ENCODE results near the gene PANX3.

Gene PANX3, protein sequence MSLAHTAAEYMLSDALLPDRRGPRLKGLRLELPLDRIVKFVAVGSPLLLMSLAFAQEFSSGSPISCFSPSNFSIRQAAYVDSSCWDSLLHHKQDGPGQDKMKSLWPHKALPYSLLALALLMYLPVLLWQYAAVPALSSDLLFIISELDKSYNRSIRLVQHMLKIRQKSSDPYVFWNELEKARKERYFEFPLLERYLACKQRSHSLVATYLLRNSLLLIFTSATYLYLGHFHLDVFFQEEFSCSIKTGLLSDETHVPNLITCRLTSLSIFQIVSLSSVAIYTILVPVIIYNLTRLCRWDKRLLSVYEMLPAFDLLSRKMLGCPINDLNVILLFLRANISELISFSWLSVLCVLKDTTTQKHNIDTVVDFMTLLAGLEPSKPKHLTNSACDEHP

DNA sequence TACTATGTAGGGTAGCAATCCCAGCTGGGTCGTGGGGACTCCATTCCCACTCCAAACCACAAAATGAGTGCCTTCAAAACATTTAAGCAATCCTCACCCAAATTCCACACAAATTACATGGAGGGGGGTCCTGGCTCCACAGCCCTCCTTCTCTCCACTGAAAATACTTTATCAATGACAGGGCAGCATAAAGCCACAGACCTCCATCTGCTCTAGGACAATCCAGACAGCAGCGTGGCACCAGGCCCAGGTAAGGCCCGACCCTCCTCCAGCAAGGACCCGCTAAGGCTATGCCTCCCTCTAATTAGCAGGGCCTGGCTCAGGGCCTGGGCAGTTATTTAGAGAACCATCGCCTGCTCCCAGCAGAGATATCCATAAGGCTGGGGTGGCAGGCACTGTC lies at the start of gene PANX3:
Gene PANX3 (plus strand): TSS at position 365 of the 400 bp plus-strand sequence. CDS start 129 bp downstream, outside the sequence.
- Histone ChIP-seq H3K4me1 (ENCODE audit: low read depth, poor library complexity, severe bottlenecking) (no peaks in the 10 kb centered on the region), H3K36me3 (ENCODE audit: insufficient read depth) (no peaks in the 10 kb centered on the region), H2AFZ (ENCODE audit: low read depth) (no peak within 1 kb of the TSS), H3K4me2 (no peak within 1 kb of the TSS), H3K27ac (no peak within 1 kb of the TSS), H3K79me2 (ENCODE audit: insufficient read depth, low read depth) (no peaks in the 10 kb centered on the region), H3K9ac (no peak within 1 kb of the TSS), H3K27me3 (ENCODE audit: insufficient read depth, low read depth) (no peaks in the 10 kb centered on the region), H3K4me3 (IDR thresholded peaks at IDR 0.05; ENCODE audit: insufficient read depth, low read depth, low read length) (no peak within 1 kb of the TSS), H4K20me1 (ENCODE audit: insufficient read depth) (no peaks in the 10 kb centered on the region)
- TF ChIP-seq CTCF (conservative IDR thresholded peaks at IDR 0.05; ENCODE audit: low read depth, low read length), result no peak

DNA sequence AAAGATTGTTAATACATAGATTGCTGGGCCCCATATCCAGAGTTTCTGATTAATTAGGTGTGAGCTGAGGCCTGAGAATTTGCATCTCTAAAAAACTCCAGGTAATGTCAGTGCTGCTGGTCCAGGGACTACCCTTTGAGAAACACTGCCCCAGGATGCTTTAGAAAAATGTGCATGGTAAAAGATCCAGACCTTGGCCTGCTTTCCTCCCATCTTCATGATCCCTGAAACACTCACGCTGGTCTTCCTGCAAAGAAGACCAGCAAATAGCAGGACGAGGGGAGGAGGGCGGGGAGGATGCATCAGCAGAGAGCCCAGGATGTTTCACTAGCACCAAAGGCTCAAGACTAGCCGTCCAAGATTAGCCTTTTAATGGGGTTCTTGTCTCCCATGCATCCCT lies 41.5 kb upstream of the PANX3 start, which contains the start of gene OR8A1:
Gene OR8A1 (plus strand): TSS at position 301 of the 400 bp plus-strand sequence. CDS start 123 bp downstream, outside the sequence.
- H3K9ac ChIP-seq, result no peak within 1 kb of the TSS
- H3K4me3 ChIP-seq (IDR thresholded peaks at IDR 0.05; ENCODE audit: insufficient read depth, low read depth, low read length), result no peak within 1 kb of the TSS
- H3K27ac ChIP-seq, result no peak within 1 kb of the TSS
- no peak within 1 kb of the TSS for H3K4me2 ChIP-seq
- no peak for TF ChIP-seq CTCF (conservative IDR thresholded peaks at IDR 0.05; ENCODE audit: low read depth, low read length)
- H3K27me3 ChIP-seq (ENCODE audit: insufficient read depth, low read depth), result no peaks in the 10 kb centered on the region
- no peaks in the 10 kb centered on the region for H3K4me1 ChIP-seq (ENCODE audit: low read depth, poor library complexity, severe bottlenecking)
- no peaks in the 10 kb centered on the region for H3K79me2 ChIP-seq (ENCODE audit: insufficient read depth, low read depth)
- H2AFZ ChIP-seq (ENCODE audit: low read depth), result no peak within 1 kb of the TSS
- no peaks in the 10 kb centered on the region for H4K20me1 ChIP-seq (ENCODE audit: insufficient read depth)
- no peaks in the 10 kb centered on the region for H3K36me3 ChIP-seq (ENCODE audit: insufficient read depth)

- no peak overlapping the region for H3K27ac ChIP-seq
- H2AFZ ChIP-seq (ENCODE audit: low read depth), result no peak overlapping the region
- TF ChIP-seq CTCF (conservative IDR thresholded peaks at IDR 0.05; ENCODE audit: low read depth, low read length), result no peak
- H3K36me3 ChIP-seq (ENCODE audit: insufficient read depth), result no peaks in the 10 kb centered on the region
- H3K4me3 ChIP-seq (IDR thresholded peaks at IDR 0.05; ENCODE audit: insufficient read depth, low read depth, low read length), result no peak overlapping the region
- no peak overlapping the region for H3K9ac ChIP-seq
- no peaks in the 10 kb centered on the region for H4K20me1 ChIP-seq (ENCODE audit: insufficient read depth)
- H3K79me2 ChIP-seq (ENCODE audit: insufficient read depth, low read depth), result no peaks in the 10 kb centered on the region
- no peaks in the 10 kb centered on the region for H3K27me3 ChIP-seq (ENCODE audit: insufficient read depth, low read depth)
- no peak overlapping the region for H3K4me2 ChIP-seq
- no peaks in the 10 kb centered on the region for H3K4me1 ChIP-seq (ENCODE audit: low read depth, poor library complexity, severe bottlenecking)
Observed at GRCh38 chr11:124570160-124570559, 41.1 kb upstream of the PANX3 start.

- H3K27me3 ChIP-seq (ENCODE audit: insufficient read depth, low read depth), result no peaks in the 10 kb centered on the region
- TF ChIP-seq CTCF (conservative IDR thresholded peaks at IDR 0.05; ENCODE audit: low read depth, low read length), result no peak
Observed at GRCh38 chr11:124577716-124578427, 33.4 kb upstream of the PANX3 start.

More at GRCh38 chr11:124577716-124578427, 33.4 kb upstream of the PANX3 start:
- Histone ChIP-seq H2AFZ (ENCODE audit: low read depth) (no peak overlapping the region), H3K27ac (no peak overlapping the region), H4K20me1 (ENCODE audit: insufficient read depth) (no peaks in the 10 kb centered on the region), H3K4me1 (ENCODE audit: low read depth, poor library complexity, severe bottlenecking) (no peaks in the 10 kb centered on the region), H3K4me2 (no peak overlapping the region), H3K9ac (no peak overlapping the region), H3K79me2 (ENCODE audit: insufficient read depth, low read depth) (no peaks in the 10 kb centered on the region), H3K36me3 (ENCODE audit: insufficient read depth) (no peaks in the 10 kb centered on the region), H3K4me3 (IDR thresholded peaks at IDR 0.05; ENCODE audit: insufficient read depth, low read depth, low read length) (no peak overlapping the region)
